GM21529 (cell line): Measurements from ENCODE around the gene SEMA3E.
"Not testable (repeated sequence)": the region's sequence is repeated elsewhere in the genome, so short reads cannot be mapped to it uniquely, and the experiment has no call there.

Experiments
- ATAC-seq: cut with Tn5 transposase; IDR thresholded peaks from one replicate; pipeline ENCODE4 v1.9.1; 2021; ENCODE audit not compliant: unreplicated experiment

The SEMA3E gene

DNA sequence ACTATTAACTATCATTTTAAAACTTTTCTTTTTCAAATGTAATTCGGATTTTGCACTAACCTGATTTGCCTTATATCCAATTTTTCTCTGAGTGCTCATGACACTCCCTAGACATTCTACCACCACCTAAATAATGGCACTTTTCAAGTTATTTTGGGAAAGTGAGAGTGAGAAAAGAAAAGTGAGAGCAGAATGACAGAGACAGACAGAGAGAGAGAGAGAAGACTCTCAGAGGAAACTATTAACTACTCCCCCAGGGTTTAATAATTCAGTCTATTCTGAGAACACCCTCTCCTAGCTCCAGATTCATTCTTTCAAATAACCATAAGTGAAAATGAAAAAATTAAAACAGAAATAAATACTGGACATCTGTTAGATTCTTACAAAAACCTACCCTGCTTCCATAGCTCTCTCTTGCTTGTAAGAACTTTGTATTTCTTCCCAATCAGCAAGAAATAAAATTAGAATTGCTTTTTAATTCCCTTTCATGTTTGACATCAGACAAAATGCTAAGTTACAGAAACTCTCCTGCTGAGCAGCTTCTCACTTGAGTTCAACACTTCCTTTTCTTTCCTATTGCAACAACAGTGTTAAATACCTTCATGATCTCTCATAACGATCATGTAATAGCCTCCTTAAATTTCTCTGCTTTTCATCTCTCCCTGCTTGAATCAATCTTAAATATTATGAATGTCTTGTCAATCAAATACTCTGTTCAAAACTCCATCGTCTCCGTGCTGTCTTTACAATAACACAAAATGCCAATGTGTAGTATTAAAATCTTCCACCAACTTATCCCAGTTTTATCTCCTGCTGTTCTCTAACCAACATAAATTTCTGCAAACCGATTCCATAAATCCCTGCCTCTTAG, 191.7 kb downstream of the SEMA3E start:
- peak; percentile 49 for ATAC-seq

- no peak for ATAC-seq
Observed at GRCh38 chr7:83456413-83456812, 192.5 kb downstream of the SEMA3E start.

- ATAC-seq: no peak
Observed at GRCh38 chr7:83455612-83456011, 193.3 kb downstream of the SEMA3E start.

- ATAC-seq: no peak
Observed at GRCh38 chr7:83452256-83452655, 196.7 kb downstream of the SEMA3E start.

GRCh38 chr7:83451501-83452045, 197.4 kb downstream of the SEMA3E start:
- no peak for ATAC-seq

- no peak for ATAC-seq
Observed at GRCh38 chr7:83449781-83450180, 199.2 kb downstream of the SEMA3E start.

GRCh38 chr7:83447681-83448080, 201.3 kb downstream of the SEMA3E start:
- ATAC-seq: no peak

DNA sequence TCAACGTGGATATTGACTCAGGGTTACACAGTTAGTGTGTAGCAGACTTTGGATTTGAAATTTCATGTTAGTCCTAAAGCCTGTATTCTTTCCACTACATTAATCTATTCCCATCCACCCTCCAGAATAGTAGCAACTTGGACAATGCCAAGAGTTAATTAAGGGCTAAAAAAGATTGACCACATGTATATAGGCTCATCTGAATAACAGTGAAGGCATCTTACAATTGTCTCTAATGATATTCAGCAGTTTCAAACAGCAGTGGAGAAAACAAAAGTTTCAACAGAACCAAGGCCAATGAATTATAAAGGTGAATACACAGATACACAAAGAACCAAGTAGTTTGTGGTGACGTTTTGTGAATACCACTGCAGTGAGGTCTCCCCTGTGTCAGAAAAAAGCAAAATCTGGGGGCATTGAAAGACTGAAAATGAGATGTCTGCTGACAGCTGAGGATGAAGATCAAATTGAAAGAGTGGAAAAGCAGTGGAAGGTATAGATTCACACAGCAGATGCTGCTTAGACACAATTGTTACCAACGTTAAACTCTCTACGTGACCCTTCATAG, 202.8 kb downstream of the SEMA3E start:
- ATAC-seq: no peak

GRCh38 chr7:83442911-83443310, 206.0 kb downstream of the SEMA3E start:
- ATAC-seq: no peak

GRCh38 chr7:83439026-83439425, 209.9 kb downstream of the SEMA3E start:
- no peak for ATAC-seq

- not testable (repeated sequence) for ATAC-seq
Observed at GRCh38 chr7:83430289-83430688, 218.7 kb downstream of the SEMA3E start.

DNA sequence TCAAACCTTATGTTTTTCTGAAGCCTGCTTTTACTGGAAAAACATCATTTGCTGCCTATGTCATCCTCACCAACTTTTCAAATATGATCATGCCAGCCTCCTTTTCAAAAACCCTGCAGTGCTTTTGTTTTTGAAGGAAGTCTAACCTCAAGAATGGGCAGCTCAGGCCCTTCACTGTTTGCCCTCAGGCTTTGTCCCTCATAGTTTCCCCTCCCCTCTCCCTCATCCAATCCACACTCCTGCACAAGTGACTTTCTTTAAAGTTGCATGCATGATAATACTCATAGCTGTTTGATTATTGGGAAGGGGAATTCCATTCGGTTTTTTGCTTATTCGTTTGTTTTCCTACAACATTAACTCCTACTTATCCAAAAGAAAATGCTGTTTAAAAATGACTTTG, 219.4 kb downstream of the SEMA3E start:
- ATAC-seq: no peak

- ATAC-seq: no peak
Observed at GRCh38 chr7:83427884-83428283, 221.1 kb downstream of the SEMA3E start.

- ATAC-seq: no peak
Observed at GRCh38 chr7:83426325-83426724, 222.6 kb downstream of the SEMA3E start.

- no peak for ATAC-seq
Observed at GRCh38 chr7:83419013-83419412, 229.9 kb downstream of the SEMA3E start.

- ATAC-seq: no peak
Observed at GRCh38 chr7:83415840-83416239, 233.1 kb downstream of the SEMA3E start.

DNA sequence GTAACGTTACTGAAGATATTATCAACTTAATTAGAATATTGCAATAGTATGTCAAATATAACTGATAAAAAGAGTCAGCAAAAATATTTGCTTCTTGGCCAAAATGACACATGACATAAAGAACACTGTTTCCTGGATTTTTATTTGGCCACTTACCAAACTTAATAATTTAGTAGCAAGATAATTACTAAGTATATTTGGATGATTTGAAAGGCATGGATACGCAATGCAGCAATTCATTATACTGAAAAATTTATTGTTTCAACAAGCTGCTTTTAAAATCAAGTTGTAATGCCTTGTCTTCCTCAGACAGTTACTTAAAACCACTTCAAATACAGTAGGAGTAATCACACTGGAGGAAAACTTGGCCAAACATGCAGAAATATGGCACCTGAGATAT, 234.0 kb downstream of the SEMA3E start:
- no peak for ATAC-seq

DNA sequence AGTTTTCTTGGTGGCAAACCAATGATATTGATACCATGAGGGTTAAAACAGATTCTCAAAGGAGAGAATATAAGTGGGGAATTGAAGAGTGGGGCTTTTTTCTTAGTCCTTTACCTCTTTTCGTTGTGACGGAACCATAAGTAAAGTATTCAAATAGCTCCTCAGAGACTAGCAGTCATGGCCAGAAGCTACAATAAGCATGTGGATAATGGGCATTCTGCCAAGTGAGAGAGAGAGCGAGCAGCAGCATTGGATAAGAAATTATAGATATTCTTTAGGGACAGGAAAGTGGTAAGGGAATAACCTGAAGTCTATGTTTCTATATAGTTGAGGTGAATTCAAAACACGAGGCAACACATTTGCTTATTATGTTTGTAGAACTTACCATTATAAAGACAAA, 235.1 kb downstream of the SEMA3E start:
- ATAC-seq: no peak

- ATAC-seq: no peak
Observed at GRCh38 chr7:83413424-83413823, 235.5 kb downstream of the SEMA3E start.

DNA sequence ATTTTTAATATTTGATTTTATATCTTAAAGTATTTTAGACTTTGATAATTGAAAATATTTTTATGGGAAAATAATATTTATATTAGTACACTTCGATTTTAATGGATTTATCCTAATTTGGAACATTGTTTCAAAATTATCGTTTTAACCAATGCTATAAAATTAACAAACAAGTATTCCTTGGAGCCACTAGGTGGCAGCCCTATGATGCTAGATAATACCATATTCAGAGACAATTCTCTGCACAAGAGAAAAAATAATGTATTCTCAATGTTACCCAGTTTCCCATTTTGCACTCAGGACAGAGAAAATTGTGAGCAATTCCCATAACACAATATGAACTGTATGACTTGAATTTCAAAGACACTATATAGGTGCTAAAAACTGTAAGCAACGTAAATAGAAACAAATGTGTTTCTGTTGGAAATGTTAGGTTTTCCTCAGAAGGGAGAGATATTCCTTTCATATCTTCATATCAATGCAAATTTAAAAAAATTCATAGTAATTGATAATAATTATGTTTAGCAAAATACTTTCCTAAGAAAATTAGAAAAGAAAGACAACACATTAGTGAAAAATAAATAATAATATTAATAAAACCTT, 237.8 kb downstream of the SEMA3E start:
- peak; percentile 64 for ATAC-seq

- no peak for ATAC-seq
Observed at GRCh38 chr7:83394776-83395175, 254.2 kb downstream of the SEMA3E start.

DNA sequence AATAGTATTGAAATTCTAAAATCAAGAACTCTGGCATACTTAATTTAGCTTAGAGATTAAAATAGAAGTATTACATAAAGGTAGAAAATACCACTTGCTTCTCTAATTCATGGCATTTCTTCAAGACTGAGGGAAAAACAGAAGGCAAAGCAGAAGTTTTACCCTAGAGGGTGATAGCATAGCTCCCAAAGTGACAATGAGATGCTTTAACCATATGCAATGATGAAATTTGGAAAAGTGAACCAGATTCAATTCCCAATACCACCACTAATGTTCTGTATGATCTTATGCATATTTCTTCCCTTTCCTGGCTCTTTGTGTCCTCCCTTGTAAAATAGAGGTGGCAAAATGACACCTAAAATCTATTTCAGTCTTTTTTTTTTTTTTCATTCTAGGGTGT, 260.5 kb downstream of the SEMA3E start:
- ATAC-seq: no peak
